ENCODE measurements around the gene RP9. TPM values are rescaled to one million over a fixed set of nuclear protein-coding genes. Genes with fewer than 3 reads are reported as not detected.

RP9 gene
- 30.7 TPM for polyA plus RNA-seq (2012; ENCODE audit: insufficient read depth, insufficient read length)

GRCh38 chr7:33109005-33109757, at the start of gene RP9:
RP9 (minus strand) TSS chr7:33109404; CDS start chr7:33109372, 32 bp downstream.
- DNase-seq (ENCODE audit: low read depth, low spot score): peak; percentile 57
- H3K4me3 ChIP-seq (ENCODE audit: low read length): peak within 1 kb of the TSS; percentile 82

DNA sequence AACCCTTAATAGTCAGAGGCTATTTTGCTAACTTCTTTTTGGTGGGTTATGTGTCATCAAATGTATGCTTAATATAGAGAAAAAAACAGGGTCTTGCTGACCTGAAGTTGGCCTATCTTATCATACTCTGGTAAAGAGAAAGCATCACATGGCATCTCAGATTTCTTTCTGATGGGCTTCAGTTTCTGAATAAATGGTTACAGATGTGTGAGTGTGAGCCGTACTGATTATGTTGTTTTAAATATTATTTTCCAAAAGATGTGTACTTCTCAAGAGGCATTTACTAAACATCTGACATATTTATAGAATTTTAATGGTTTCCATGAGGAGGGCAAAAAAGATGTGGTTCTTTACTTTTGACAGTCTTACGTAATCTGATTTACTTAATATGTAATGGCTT, 48.6 kb upstream of the RP9 start:
- DNase-seq (ENCODE audit: low read depth, low spot score): no peak

DNA sequence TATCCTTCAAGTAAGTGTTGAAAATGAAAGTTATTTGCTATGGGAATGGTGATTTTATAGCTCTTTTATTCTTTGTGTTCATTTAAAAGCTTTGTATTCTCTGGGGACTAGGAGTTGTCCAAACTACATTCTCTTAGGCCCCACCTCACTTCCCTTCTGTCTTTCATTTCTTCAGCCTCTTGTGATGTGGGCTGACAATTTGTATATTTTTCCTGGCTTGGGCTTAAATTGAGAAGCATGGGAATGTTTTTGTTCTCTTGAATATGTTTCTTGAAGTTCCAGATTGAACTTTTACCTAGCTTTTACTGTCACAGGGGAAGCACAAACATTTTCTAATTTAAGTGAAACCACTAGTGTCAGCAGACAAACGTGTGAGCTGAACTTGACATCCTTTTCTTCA, 48.1 kb upstream of the RP9 start:
- DNase-seq (ENCODE audit: low read depth, low spot score): no peak
- no peak overlapping the region for H3K4me3 ChIP-seq (ENCODE audit: low read length)

More for the DNA sequence above, 48.6 kb upstream of the RP9 start:
- no peak overlapping the region for H3K4me3 ChIP-seq (ENCODE audit: low read length)

DNA sequence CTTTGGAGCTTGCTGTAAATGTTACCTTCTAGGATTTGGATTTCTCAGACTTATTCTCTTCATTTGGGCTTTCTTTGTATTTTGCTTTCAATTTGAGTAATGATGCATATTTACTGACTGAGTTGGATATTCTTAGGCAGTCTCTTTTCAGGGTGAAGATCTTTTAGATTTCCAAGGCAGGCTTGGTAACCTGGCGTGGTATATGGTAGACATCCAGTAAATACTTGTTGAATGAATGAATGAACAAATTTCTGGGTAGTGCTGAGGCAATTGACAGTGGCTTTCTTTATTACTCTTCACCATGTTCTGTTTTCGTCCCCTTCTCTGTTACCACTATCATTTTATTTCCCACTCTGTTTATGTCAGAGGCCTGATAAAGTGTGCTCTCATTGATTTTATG, 47.2 kb upstream of the RP9 start:
- no peak for DNase-seq (ENCODE audit: low read depth, low spot score)
- no peak overlapping the region for H3K4me3 ChIP-seq (ENCODE audit: low read length)

GRCh38 chr7:33155811-33156210, 46.6 kb upstream of the RP9 start:
- DNase-seq (ENCODE audit: low read depth, low spot score): no peak
- no peak overlapping the region for H3K4me3 ChIP-seq (ENCODE audit: low read length)

- DNase-seq (ENCODE audit: low read depth, low spot score): no peak
- no peak overlapping the region for H3K4me3 ChIP-seq (ENCODE audit: low read length)
Observed at GRCh38 chr7:33152087-33152486, 42.9 kb upstream of the RP9 start.

DNA sequence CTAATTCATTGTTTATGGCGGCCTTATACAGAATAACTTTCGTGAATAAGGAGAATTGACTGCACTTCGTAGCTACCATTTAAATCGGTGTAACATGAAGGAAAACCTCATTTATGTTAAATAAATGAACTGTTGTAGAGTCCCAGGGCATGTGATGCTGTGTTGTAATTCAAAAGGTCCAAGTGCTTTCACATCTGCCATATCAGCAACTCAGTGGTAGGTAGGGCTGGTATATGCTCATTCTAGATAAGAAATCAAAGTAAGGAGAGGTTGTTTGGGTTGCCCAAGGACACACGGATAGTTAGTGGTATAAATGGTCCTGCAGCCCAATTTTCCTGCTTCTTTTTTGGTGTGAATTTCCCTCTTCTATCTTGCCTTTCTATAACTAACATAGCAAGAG, 36.0 kb upstream of the RP9 start:
- no peak for DNase-seq (ENCODE audit: low read depth, low spot score)
- no peak overlapping the region for H3K4me3 ChIP-seq (ENCODE audit: low read length)

- H3K4me3 ChIP-seq (ENCODE audit: low read length): no peak overlapping the region
- no peak for DNase-seq (ENCODE audit: low read depth, low spot score)
Observed at GRCh38 chr7:33143996-33144718, 35.0 kb upstream of the RP9 start.

DNA sequence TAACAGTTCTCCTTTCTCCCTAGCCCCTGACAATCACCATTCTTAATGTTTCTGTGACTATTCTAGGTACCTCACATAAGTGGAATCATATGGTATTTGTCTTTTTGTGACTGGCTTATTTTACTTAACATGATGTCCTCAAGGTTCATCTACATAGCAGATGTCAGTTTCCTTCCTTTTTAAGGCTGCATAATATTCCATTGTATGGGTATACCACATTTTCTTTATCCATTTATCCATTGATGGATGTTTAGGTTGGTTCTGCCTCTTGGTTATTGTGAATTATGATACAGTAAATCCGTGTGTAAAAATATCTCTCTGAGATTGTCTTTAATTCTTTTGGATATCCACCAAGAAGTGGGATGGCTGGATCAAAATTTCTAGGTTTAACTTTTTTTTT, 33.4 kb upstream of the RP9 start:
- H3K4me3 ChIP-seq (ENCODE audit: low read length): no peak overlapping the region
- no peak for DNase-seq (ENCODE audit: low read depth, low spot score)

GRCh38 chr7:33137103-33137502, 27.9 kb upstream of the RP9 start:
- DNase-seq (ENCODE audit: low read depth, low spot score): no peak
- no peak overlapping the region for H3K4me3 ChIP-seq (ENCODE audit: low read length)

GRCh38 chr7:33130184-33130583, 21.0 kb upstream of the RP9 start:
- H3K4me3 ChIP-seq (ENCODE audit: low read length): peak overlapping the region; percentile 90
- DNase-seq (ENCODE audit: low read depth, low spot score): no peak

DNA sequence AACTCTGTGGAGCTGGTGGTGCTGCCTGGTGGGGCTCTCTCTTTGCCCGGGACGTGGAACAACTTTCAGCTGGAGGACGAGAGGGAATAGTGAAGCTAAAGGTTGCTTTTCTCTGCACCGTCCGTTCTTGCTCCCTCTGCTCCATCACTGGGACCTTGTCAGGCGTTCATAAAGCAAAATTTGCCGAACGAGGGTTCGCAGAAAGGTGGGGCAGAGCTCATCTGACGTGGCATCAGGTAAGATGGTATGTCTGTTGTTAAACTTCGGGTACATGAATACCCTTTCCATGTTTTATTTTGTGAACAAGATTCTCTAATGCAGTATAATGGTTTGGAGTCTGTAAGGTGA, 20.6 kb upstream of the RP9 start:
- no peak for DNase-seq (ENCODE audit: low read depth, low spot score)
- peak overlapping the region; percentile 90 for H3K4me3 ChIP-seq (ENCODE audit: low read length)

DNA sequence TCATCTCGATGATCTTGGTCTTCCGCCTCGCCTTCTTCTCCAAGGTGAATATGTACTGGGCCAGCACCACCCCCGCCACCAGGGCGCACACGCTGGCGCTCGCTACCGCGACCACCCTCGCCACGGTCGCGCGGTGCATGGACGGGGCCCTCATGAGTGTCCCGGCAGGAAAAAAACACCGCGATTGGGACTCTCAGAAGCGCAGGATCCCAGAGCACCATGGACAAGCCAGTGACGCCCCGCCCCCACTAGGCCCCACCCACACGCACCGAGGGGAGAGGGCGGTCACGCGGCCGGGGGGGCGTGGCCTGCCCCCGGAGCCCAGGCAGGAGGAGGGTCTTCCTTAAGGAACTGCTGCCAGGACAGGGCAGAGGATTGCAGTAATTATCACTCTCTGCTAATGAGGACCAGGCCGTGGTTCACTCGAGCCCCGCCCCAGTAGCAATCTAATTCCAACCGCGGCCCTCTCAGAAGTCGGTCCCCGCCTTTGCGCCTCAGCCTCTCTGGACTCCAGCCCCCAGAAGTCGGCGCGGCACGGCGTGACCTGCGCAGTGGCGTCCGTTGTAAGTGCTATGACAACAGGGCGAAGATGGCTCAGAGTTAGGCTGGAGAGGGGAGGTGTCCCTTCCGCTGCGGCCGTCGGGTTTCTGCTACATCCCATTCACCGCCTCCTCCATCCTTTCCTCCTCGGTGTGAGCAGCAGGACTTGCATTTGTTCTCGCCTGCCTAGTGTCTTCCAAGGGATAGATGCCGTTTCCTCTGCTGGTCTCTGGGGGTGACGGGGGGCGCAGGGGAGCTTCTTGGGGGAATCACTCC, 20.0 kb upstream of the RP9 start, which contains the start of gene BBS9:
BBS9 (plus strand) TSS at position 575 of the 816 bp plus-strand sequence. CDS start 16,689 bp downstream, outside the sequence.
- peak within 1 kb of the TSS; percentile 90 for H3K4me3 ChIP-seq (ENCODE audit: low read length)
- DNase-seq (ENCODE audit: low read depth, low spot score): peak; percentile 80

GRCh38 chr7:33128631-33128989, 19.4 kb upstream of the RP9 start:
- H3K4me3 ChIP-seq (ENCODE audit: low read length): peak overlapping the region; percentile 90
- no peak for DNase-seq (ENCODE audit: low read depth, low spot score)

DNA sequence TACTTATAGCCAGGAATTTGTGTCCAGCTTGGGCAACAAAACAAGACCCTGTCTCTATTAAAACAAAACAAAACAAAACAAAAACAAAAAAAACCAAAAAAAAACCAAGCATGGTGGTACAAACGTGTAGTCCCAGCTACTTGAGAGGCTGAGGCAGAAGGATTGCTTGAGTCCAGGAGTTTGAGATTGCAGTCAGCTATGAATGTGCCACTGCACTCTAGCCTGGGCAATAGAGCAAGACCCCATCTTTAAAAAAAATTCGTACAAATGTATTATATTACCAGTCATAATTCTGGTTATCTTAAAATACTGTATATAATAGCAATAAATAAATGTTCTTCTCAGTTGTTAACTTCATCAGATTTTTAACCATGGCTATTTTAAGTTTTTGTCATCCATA, 17.9 kb upstream of the RP9 start:
- H3K4me3 ChIP-seq (ENCODE audit: low read length): no peak overlapping the region
- no peak for DNase-seq (ENCODE audit: low read depth, low spot score)

- H3K4me3 ChIP-seq (ENCODE audit: low read length): no peak overlapping the region
- no peak for DNase-seq (ENCODE audit: low read depth, low spot score)
Observed at GRCh38 chr7:33118383-33118782, 9.2 kb upstream of the RP9 start.

GRCh38 chr7:33114976-33115375, 5.8 kb upstream of the RP9 start:
- DNase-seq (ENCODE audit: low read depth, low spot score): no peak
- H3K4me3 ChIP-seq (ENCODE audit: low read length): no peak overlapping the region

- no peak for DNase-seq (ENCODE audit: low read depth, low spot score)
- H3K4me3 ChIP-seq (ENCODE audit: low read length): no peak overlapping the region
Observed at GRCh38 chr7:33111614-33112013, 2.4 kb upstream of the RP9 start.

GRCh38 chr7:33109758-33110238, 594 bp upstream of the RP9 start:
- no peak for DNase-seq (ENCODE audit: low read depth, low spot score)
- peak overlapping the region; percentile 52 for H3K4me3 ChIP-seq (ENCODE audit: low read length)

GRCh38 chr7:33108554-33109004, 625 bp downstream of the RP9 start:
- DNase-seq (ENCODE audit: low read depth, low spot score): peak; percentile 31
- peak overlapping the region; percentile 82 for H3K4me3 ChIP-seq (ENCODE audit: low read length)

Data from Jurkat, Clone E6-1 (cell line).